Measurements from ENCODE around the gene HDDC3. TPM values are rescaled to one million over a fixed set of nuclear protein-coding genes. Genes with fewer than 3 reads are reported as not detected.
A peak's percentile ranks its signal among the peaks of the same experiment; 100 is the strongest.
"Not testable (repeated sequence)": the region's sequence is repeated elsewhere in the genome, so short reads cannot be mapped to it uniquely, and the experiment has no call there.

Gene HDDC3
- total and polyA plus RNA-seq, 2 donors: 6.8 to 9.7 TPM

- WGBS: 76% methylated on average over 15 of the region's 15 CpGs
These were observed 1.3 kb downstream of the HDDC3 start for GRCh38 chr15:90930861-90931574.

GRCh38 chr15:90929246-90930019 is 2.9 kb downstream of the HDDC3 start:
- WGBS: 60% methylated on average over 21 of the region's 21 CpGs
- peak overlapping the region; percentile 70 for H3K27ac ChIP-seq (ENCODE audit: low read depth)
- no peaks in the 10 kb centered on the region for H3K4me1 ChIP-seq (ENCODE audit: insufficient read depth)
- no peak for DNase-seq (ENCODE audit: extremely low spot score)
- H3K4me3 ChIP-seq (ENCODE audit: low read depth, low read length): peak overlapping the region; percentile 45
- H3K36me3 ChIP-seq (ENCODE audit: insufficient read depth): no peaks in the 10 kb centered on the region

More at GRCh38 chr15:90930861-90931574, 1.3 kb downstream of the HDDC3 start:
- Histone ChIP-seq H3K36me3 (ENCODE audit: insufficient read depth) (no peaks in the 10 kb centered on the region), H3K27ac (ENCODE audit: low read depth) (no peak overlapping the region), H3K4me3 (ENCODE audit: low read depth, low read length) (peak overlapping the region; percentile 45), H3K4me1 (ENCODE audit: insufficient read depth) (no peaks in the 10 kb centered on the region)
- DNase-seq (ENCODE audit: extremely low spot score): no peak

- not testable (repeated sequence) for H3K36me3 ChIP-seq (ENCODE audit: insufficient read depth); H3K4me3 ChIP-seq (ENCODE audit: low read depth, low read length); DNase-seq (ENCODE audit: extremely low spot score); H3K4me1 ChIP-seq (ENCODE audit: insufficient read depth); H3K27ac ChIP-seq (ENCODE audit: low read depth)
- 90% methylated on average over 7 of the region's 7 CpGs for WGBS
These were observed 4.2 kb downstream of the HDDC3 start for GRCh38 chr15:90928106-90928505.

- H3K27ac ChIP-seq (ENCODE audit: low read depth); H3K4me1 ChIP-seq (ENCODE audit: insufficient read depth); DNase-seq (ENCODE audit: extremely low spot score); H3K4me3 ChIP-seq (ENCODE audit: low read depth, low read length); H3K36me3 ChIP-seq (ENCODE audit: insufficient read depth): not testable (repeated sequence)
- 91% methylated on average over 10 of the region's 10 CpGs for WGBS
These were observed 5.6 kb downstream of the HDDC3 start for GRCh38 chr15:90926766-90927165.

- no peaks in the 10 kb centered on the region for H3K36me3 ChIP-seq (ENCODE audit: insufficient read depth)
- no peaks in the 10 kb centered on the region for H3K4me1 ChIP-seq (ENCODE audit: insufficient read depth)
- no peak overlapping the region for H3K4me3 ChIP-seq (ENCODE audit: low read depth, low read length)
- no peak overlapping the region for H3K27ac ChIP-seq (ENCODE audit: low read depth)
- DNase-seq (ENCODE audit: extremely low spot score): no peak
- WGBS: 81% methylated on average over 5 of the region's 5 CpGs
These were observed 8.0 kb downstream of the HDDC3 start for GRCh38 chr15:90924375-90924774.

- not testable (repeated sequence) for H3K36me3 ChIP-seq (ENCODE audit: insufficient read depth); DNase-seq (ENCODE audit: extremely low spot score); H3K27ac ChIP-seq (ENCODE audit: low read depth); H3K4me1 ChIP-seq (ENCODE audit: insufficient read depth); H3K4me3 ChIP-seq (ENCODE audit: low read depth, low read length)
- WGBS: 91% methylated on average over 7 of the region's 7 CpGs
These were observed 9.5 kb downstream of the HDDC3 start for GRCh38 chr15:90922712-90923322.

GRCh38 chr15:90921887-90922286 is 10.5 kb downstream of the HDDC3 start:
- Histone ChIP-seq H3K4me1 (ENCODE audit: insufficient read depth) (no peaks in the 10 kb centered on the region), H3K36me3 (ENCODE audit: insufficient read depth) (no peaks in the 10 kb centered on the region), H3K4me3 (ENCODE audit: low read depth, low read length) (no peak overlapping the region), H3K27ac (ENCODE audit: low read depth) (no peak overlapping the region)
- DNase-seq (ENCODE audit: extremely low spot score): no peak
- 87% methylated on average over 4 of the region's 4 CpGs for WGBS

- Histone ChIP-seq H3K4me1 (ENCODE audit: insufficient read depth) (no peaks in the 10 kb centered on the region), H3K36me3 (ENCODE audit: insufficient read depth) (no peaks in the 10 kb centered on the region), H3K27ac (ENCODE audit: low read depth) (no peak overlapping the region), H3K4me3 (ENCODE audit: low read depth, low read length) (no peak overlapping the region)
- no peak for DNase-seq (ENCODE audit: extremely low spot score)
- 93% methylated on average over 6 of the region's 6 CpGs for WGBS
These were observed 13.5 kb downstream of the HDDC3 start for GRCh38 chr15:90918835-90919234.

- H3K27ac ChIP-seq (ENCODE audit: low read depth): no peak overlapping the region
- peaks cover under 1% of the 10 kb centered on the region for H3K36me3 ChIP-seq (ENCODE audit: insufficient read depth)
- no peak for DNase-seq (ENCODE audit: extremely low spot score)
- H3K4me3 ChIP-seq (ENCODE audit: low read depth, low read length): no peak overlapping the region
- H3K4me1 ChIP-seq (ENCODE audit: insufficient read depth): no peaks in the 10 kb centered on the region
- 96% methylated on average over 23 of the region's 23 CpGs for WGBS
These were observed 14.1 kb downstream of the HDDC3 start for GRCh38 chr15:90918034-90918788.

GRCh38 chr15:90917569-90917968 is 14.8 kb downstream of the HDDC3 start:
- no peaks in the 10 kb centered on the region for H3K4me1 ChIP-seq (ENCODE audit: insufficient read depth)
- DNase-seq (ENCODE audit: extremely low spot score): no peak
- H3K36me3 ChIP-seq (ENCODE audit: insufficient read depth): peaks cover 4% of the 10 kb centered on the region
- WGBS: 95% methylated on average over 12 of the region's 12 CpGs
- H3K27ac ChIP-seq (ENCODE audit: low read depth): no peak overlapping the region
- H3K4me3 ChIP-seq (ENCODE audit: low read depth, low read length): no peak overlapping the region

- 93% methylated on average over 11 of the region's 11 CpGs for WGBS
- H3K4me3 ChIP-seq (ENCODE audit: low read depth, low read length): no peak overlapping the region
- H3K36me3 ChIP-seq (ENCODE audit: insufficient read depth): peaks cover 7% of the 10 kb centered on the region
- no peaks in the 10 kb centered on the region for H3K4me1 ChIP-seq (ENCODE audit: insufficient read depth)
- no peak overlapping the region for H3K27ac ChIP-seq (ENCODE audit: low read depth)
- no peak for DNase-seq (ENCODE audit: extremely low spot score)
These were observed 15.9 kb downstream of the HDDC3 start for GRCh38 chr15:90916461-90916860.

- Histone ChIP-seq H3K36me3 (ENCODE audit: insufficient read depth) (peaks cover 9% of the 10 kb centered on the region), H3K27ac (ENCODE audit: low read depth) (no peak overlapping the region), H3K4me3 (ENCODE audit: low read depth, low read length) (no peak overlapping the region), H3K4me1 (ENCODE audit: insufficient read depth) (no peaks in the 10 kb centered on the region)
- no peak for DNase-seq (ENCODE audit: extremely low spot score)
- 75% methylated on average over 25 of the region's 25 CpGs for WGBS
These were observed 16.4 kb downstream of the HDDC3 start for GRCh38 chr15:90915808-90916440.

- DNase-seq (ENCODE audit: extremely low spot score): no peak
- no peak overlapping the region for H3K27ac ChIP-seq (ENCODE audit: low read depth)
- 78% methylated on average over 7 of the region's 7 CpGs for WGBS
- H3K36me3 ChIP-seq (ENCODE audit: insufficient read depth): peaks cover 9% of the 10 kb centered on the region
- no peaks in the 10 kb centered on the region for H3K4me1 ChIP-seq (ENCODE audit: insufficient read depth)
- H3K4me3 ChIP-seq (ENCODE audit: low read depth, low read length): no peak overlapping the region
These were observed 17.0 kb downstream of the HDDC3 start for GRCh38 chr15:90915216-90915807.
